ENCODE measurements around the gene INSC.

DNA sequence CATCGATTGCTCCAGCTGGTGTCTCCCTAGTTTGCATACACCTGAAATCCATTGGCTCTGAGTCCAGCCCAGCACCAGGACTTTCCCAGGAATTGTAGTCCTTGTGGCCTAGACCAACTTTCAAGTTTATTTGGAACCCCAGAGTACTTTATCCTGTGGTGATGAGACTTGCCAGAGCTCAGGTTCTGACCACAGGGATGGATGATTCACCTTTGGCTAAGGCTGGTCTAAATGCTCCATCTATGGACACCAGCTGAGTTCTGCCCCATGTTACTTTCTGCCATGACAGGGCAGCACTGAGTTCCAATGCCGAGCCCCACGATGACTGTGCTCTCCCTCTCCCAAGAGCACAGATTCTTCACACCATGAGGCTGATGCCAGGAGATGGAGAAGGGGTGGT, 17.3 kb upstream of the INSC start:
- TF ChIP-seq POLR2A (IDR thresholded peaks at IDR 0.05; ENCODE audit: low read depth, low read length), result no peak
- no peak for TF ChIP-seq TAF1 (IDR thresholded peaks at IDR 0.05; ENCODE audit: low read depth, low read length)
- TF ChIP-seq POLR2AphosphoS5 (IDR thresholded peaks at IDR 0.05; ENCODE audit: low read depth, low read length), result no peak
- no peak for TF ChIP-seq SPI1 (IDR thresholded peaks at IDR 0.05; ENCODE audit: low read depth, low read length)

Measured in GM12891 (cell line).